ENCODE results near the gene LRP5. TPM values are rescaled to one million over a fixed set of nuclear protein-coding genes. Genes with fewer than 3 reads are reported as not detected.
A peak's percentile ranks its signal among the peaks of the same experiment; 100 is the strongest.

Gene LRP5
- total RNA-seq, 1 donor from 2014 or later, result 38.7 TPM

DNA sequence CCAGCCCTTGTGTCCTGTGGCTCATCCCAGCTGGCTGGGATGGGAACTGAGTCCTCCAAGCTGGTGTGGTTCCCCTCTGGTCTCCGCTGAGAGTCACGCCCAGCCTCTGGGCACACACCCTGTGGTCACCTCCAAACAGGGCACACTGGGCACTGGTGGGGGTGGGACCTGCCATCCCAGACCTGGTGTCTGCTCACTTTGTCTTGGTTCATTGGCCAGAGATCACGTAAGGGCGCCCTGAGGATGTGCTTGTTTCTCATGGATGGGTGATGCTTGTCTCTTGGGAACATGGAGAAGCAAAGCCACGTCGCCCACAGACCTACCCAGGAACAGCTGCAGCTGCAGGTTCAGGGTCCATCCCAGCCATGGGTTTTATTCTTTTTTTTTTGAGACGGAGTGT lies 43.1 kb downstream of the LRP5 start:
- Mint-ChIP-seq H3K4me1 (ENCODE audit: low read depth) (peaks cover 63% of the 10 kb centered on the region), H3K36me3 (ENCODE audit: low read depth) (peaks cover 11% of the 10 kb centered on the region), H3K27ac (ENCODE audit: unreplicated experiment) (no peak overlapping the region), H3K4me3 (ENCODE audit: unreplicated experiment) (no peak overlapping the region), H3K9me3 (ENCODE audit: low read depth) (no peaks in the 10 kb centered on the region), H3K27me3 (ENCODE audit: low read depth) (no peaks in the 10 kb centered on the region)
- TF ChIP-seq CTCF (IDR thresholded peaks at IDR 0.05), result no peak
- DNase-seq (ENCODE audit: low spot score), result no peak

DNA sequence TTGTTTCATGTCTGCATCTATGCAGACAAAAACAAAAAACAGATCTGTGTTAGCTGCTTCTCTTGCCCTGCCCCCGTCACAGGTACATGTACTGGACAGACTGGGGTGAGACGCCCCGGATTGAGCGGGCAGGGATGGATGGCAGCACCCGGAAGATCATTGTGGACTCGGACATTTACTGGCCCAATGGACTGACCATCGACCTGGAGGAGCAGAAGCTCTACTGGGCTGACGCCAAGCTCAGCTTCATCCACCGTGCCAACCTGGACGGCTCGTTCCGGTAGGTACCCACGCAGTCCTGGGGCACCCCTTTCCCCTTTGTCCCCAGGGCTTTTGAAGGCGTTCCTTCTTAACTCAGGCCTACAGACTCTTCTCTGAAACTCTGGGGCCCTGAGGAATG lies 45.2 kb downstream of the LRP5 start:
- H3K36me3 Mint-ChIP-seq (ENCODE audit: low read depth), result peaks cover 11% of the 10 kb centered on the region
- H3K4me3 Mint-ChIP-seq (ENCODE audit: unreplicated experiment), result no peak overlapping the region
- no peaks in the 10 kb centered on the region for H3K27me3 Mint-ChIP-seq (ENCODE audit: low read depth)
- H3K9me3 Mint-ChIP-seq (ENCODE audit: low read depth), result no peaks in the 10 kb centered on the region
- H3K27ac Mint-ChIP-seq (ENCODE audit: unreplicated experiment), result no peak overlapping the region
- H3K4me1 Mint-ChIP-seq (ENCODE audit: low read depth), result peaks cover 51% of the 10 kb centered on the region
- TF ChIP-seq CTCF (IDR thresholded peaks at IDR 0.05), result no peak
- no peak for DNase-seq (ENCODE audit: low spot score)

GRCh38 chr11:68358416-68358815 lies 46.0 kb downstream of the LRP5 start:
- TF ChIP-seq CTCF (IDR thresholded peaks at IDR 0.05), result no peak
- H3K4me1 Mint-ChIP-seq (ENCODE audit: low read depth), result peaks cover 42% of the 10 kb centered on the region

GRCh38 chr11:68361702-68362101 lies 49.3 kb downstream of the LRP5 start:
- peaks cover 28% of the 10 kb centered on the region for H3K4me1 Mint-ChIP-seq (ENCODE audit: low read depth)
- H3K27ac Mint-ChIP-seq (ENCODE audit: unreplicated experiment), result no peak overlapping the region
- no peaks in the 10 kb centered on the region for H3K9me3 Mint-ChIP-seq (ENCODE audit: low read depth)
- DNase-seq (ENCODE audit: low spot score), result no peak
- H3K27me3 Mint-ChIP-seq (ENCODE audit: low read depth), result no peaks in the 10 kb centered on the region
- H3K36me3 Mint-ChIP-seq (ENCODE audit: low read depth), result peaks cover 16% of the 10 kb centered on the region
- TF ChIP-seq CTCF (IDR thresholded peaks at IDR 0.05), result no peak
- H3K4me3 Mint-ChIP-seq (ENCODE audit: unreplicated experiment), result no peak overlapping the region

More at GRCh38 chr11:68358416-68358815, 46.0 kb downstream of the LRP5 start:
- Mint-ChIP-seq H3K4me3 (ENCODE audit: unreplicated experiment) (no peak overlapping the region), H3K27me3 (ENCODE audit: low read depth) (no peaks in the 10 kb centered on the region), H3K9me3 (ENCODE audit: low read depth) (no peaks in the 10 kb centered on the region), H3K36me3 (ENCODE audit: low read depth) (peaks cover 11% of the 10 kb centered on the region), H3K27ac (ENCODE audit: unreplicated experiment) (peak overlapping the region; percentile 12)
- DNase-seq (ENCODE audit: low spot score), result no peak

DNA sequence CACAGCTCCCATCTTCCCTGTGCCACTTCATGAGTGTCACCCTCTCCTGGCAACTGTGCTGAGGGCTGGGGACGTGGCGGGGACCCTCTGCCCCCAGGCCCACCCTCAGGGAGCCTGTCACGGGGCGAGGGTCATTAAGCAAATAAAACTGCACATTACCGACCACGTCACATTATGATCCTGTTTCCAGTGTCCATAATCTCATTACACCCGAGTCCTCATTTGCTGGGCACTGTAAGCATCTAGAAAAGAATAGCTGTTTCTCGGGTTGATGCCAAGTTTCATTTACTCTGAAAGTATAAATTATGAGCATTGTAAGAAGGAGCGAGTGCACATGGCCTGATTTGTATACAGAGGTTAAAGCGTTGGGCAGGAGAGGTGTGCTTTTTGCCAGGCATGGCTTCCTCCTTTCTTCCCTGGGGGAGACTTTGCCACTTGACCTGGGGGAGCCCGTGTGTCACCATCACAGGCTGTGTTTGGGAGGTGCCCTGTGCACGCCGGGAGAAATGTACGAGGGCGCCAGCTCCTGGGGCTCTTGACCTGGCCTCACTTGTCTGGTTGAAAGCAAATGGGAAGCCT lies 50.5 kb downstream of the LRP5 start:
- Mint-ChIP-seq H3K27me3 (ENCODE audit: low read depth) (no peaks in the 10 kb centered on the region), H3K4me1 (ENCODE audit: low read depth) (peaks cover 26% of the 10 kb centered on the region), H3K9me3 (ENCODE audit: low read depth) (no peaks in the 10 kb centered on the region), H3K27ac (ENCODE audit: unreplicated experiment) (no peak overlapping the region), H3K4me3 (ENCODE audit: unreplicated experiment) (no peak overlapping the region), H3K36me3 (ENCODE audit: low read depth) (peaks cover 22% of the 10 kb centered on the region)
- no peak for DNase-seq (ENCODE audit: low spot score)
- no peak for TF ChIP-seq CTCF (IDR thresholded peaks at IDR 0.05)

All from chondrocyte (in vitro differentiated cells).